GM21576 (cell line): Measurements from ENCODE around the gene AMY1C.
A peak's percentile ranks its signal among the peaks of the same experiment; 100 is the strongest.
"Not testable (repeated sequence)": the region's sequence is repeated elsewhere in the genome, so short reads cannot be mapped to it uniquely, and the experiment has no call there.

Experiments used
- ATAC-seq: cut with Tn5 transposase; IDR thresholded peaks from one replicate; pipeline ENCODE4 v1.9.1; 2021; ENCODE audit warnings: mild to moderate bottlenecking, moderate library complexity; ENCODE audit not compliant: unreplicated experiment

The AMY1C gene

DNA sequence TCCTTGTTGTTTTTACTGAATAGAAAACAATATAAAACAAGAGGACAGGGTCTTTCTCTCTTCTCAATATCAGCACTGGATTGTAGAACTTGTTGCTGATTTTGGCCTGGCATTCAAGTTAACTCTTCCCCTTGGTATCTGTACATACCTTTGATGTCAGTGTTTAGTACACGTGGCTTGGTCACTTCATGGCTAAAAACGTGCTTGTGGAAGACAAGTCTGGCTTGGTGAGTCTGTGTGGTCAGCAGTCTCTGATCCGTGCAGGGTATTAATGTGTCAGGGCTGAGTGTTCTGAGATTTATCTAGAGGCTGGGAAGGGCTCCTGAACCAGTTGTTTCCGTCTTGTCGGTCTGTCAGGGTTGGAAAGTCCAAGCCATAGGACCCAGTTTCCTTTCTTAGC is at the start of gene AMY1C:
Gene AMY1C (plus strand): TSS at position 301 of the 400 bp plus-strand sequence. CDS start 572 bp downstream, outside the sequence.
- not testable (repeated sequence) for ATAC-seq

DNA sequence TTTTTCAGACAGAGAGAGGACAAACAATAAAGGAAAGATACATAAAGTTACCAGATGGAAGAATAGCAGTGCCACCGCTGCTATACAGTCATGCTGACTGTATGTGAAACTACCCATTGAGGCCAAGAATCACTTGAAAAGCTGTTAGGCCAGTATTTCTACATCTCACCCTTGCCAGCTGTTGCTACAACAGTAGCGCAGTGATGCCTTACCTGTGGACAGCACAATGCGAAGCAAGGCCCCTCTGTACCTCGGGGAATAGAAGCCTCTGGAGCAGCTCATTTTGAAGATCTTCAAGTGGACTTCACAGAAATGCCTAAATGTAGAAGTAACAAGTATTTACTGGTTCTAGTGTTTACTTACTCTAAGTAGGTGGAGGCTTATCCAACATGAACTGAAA is 49.0 kb upstream of the AMY1C start:
- ATAC-seq: not testable (repeated sequence)

DNA sequence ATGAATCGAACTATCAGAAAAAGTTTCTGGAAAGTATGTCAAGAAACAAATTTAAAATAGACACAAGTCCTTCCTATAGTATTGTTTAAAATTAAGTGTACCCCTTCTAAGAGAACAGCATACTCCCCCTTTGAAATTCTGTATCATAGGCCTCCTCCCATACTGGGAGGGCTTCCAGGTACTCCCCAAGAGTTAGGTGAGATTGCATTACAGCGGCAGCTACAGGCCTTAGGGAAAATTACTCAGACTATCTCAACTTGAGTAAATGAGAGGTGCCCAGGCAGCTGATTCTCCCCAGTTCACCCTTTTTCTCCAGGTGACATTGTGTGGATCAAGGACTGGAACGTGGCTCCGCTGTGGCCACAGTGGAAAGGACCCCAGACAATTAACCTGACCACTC is 48.4 kb upstream of the AMY1C start:
- not testable (repeated sequence) for ATAC-seq

DNA sequence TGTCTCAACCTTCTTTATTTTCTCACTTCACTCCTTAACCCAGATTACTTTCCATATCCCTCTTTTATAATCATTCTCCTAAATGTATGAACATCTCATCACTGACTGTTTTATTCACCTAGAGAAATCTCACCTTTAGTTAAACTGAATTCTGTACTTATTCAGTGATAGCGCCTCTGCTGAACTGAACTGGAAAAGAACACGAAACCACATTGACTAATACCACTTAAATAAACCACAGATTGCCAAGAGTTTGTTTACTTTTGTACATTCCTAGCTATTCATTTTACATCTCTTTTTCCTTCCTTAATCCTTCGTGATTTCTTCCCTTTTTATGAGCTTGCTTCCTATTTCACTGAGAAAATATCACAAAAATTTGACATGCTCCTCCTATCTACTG is 42.0 kb upstream of the AMY1C start:
- not testable (repeated sequence) for ATAC-seq

DNA sequence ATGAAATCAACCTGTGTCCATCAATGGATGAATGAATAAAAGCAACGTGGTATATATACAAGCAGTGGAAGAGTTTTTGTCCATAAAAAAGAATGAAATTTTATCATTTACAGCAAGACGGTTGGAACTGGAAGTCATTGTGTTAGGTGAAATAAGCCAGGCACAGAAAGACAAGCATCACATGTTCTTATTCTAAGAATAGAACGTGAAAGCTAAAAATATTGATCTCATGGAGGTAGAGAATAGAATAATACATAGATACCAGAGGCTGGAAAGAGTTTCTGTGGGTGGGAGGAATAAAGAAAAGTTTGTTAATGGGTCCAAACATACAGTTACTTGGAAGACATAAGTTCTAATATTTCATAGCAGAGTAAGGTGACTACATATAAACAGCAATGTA is 39.3 kb upstream of the AMY1C start:
- ATAC-seq: not testable (repeated sequence)

DNA sequence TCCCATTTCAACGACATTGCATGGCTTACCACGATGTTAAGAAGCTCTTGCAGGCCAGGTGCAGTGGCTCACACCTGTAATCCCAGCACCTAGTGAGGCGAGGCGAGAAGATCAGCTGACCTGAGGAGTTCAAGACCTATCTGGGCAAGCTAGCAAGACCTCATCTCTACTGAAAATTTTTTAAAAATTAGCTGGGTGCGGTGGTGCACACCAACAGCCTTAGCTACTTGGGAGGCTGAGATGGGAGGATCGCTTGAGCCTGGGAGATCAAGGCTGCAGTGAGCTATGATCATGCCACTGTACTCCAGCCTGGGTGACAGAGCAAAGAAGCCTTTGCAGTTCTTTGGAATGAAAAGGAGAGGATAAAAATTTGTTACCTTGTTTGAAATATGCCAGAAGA is 32.3 kb upstream of the AMY1C start:
- ATAC-seq: not testable (repeated sequence)

DNA sequence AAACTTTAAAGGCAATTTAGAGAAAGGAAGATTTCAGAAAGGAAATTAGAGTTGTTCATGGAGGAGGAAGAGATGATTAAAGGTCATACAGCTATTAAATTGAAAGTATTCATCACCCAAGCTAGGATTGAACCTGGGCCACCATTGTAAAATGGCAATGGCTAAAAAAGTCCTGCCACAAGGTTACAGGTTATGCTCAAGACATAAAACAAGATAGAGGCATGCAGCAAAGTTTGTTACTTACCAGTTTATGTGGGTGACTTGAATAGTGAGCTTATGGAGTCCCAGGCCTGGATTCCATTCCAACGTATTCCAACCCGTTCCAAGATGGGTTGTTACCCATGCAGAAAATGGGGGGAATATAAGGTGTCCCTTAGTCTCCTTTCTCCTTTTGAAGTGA is 28.2 kb upstream of the AMY1C start:
- not testable (repeated sequence) for ATAC-seq

DNA sequence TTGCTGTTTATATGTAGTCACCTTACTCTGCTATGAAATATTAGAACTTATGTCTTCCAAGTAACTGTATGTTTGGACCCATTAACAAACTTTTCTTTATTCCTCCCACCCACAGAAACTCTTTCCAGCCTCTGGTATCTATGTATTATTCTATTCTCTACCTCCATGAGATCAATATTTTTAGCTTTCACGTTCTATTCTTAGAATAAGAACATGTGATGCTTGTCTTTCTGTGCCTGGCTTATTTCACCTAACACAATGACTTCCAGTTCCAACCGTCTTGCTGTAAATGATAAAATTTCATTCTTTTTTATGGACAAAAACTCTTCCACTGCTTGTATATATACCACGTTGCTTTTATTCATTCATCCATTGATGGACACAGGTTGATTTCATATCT is 14.4 kb upstream of the AMY1C start:
- not testable (repeated sequence) for ATAC-seq

DNA sequence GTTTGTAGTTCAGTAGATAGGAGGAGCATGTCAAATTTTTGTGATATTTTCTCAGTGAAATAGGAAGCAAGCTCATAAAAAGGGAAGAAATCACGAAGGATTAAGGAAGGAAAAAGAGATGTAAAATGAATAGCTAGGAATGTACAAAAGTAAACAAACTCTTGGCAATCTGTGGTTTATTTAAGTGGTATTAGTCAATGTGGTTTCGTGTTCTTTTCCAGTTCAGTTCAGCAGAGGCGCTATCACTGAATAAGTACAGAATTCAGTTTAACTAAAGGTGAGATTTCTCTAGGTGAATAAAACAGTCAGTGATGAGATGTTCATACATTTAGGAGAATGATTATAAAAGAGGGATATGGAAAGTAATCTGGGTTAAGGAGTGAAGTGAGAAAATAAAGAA is 11.7 kb upstream of the AMY1C start:
- ATAC-seq: not testable (repeated sequence)

DNA sequence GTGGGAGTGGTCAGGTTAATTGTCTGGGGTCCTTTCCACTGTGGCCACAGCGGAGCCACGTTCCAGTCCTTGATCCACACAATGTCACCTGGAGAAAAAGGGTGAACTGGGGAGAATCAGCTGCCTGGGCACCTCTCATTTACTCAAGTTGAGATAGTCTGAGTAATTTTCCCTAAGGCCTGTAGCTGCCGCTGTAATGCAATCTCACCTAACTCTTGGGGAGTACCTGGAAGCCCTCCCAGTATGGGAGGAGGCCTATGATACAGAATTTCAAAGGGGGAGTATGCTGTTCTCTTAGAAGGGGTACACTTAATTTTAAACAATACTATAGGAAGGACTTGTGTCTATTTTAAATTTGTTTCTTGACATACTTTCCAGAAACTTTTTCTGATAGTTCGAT is 5.2 kb upstream of the AMY1C start:
- ATAC-seq: not testable (repeated sequence)

DNA sequence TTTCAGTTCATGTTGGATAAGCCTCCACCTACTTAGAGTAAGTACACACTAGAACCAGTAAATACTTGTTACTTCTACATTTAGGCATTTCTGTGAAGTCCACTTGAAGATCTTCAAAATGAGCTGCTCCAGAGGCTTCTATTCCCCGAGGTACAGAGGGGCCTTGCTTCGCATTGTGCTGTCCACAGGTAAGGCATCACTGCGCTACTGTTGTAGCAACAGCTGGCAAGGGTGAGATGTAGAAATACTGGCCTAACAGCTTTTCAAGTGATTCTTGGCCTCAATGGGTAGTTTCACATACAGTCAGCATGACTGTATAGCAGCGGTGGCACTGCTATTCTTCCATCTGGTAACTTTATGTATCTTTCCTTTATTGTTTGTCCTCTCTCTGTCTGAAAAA is 4.7 kb upstream of the AMY1C start:
- ATAC-seq: not testable (repeated sequence)

DNA sequence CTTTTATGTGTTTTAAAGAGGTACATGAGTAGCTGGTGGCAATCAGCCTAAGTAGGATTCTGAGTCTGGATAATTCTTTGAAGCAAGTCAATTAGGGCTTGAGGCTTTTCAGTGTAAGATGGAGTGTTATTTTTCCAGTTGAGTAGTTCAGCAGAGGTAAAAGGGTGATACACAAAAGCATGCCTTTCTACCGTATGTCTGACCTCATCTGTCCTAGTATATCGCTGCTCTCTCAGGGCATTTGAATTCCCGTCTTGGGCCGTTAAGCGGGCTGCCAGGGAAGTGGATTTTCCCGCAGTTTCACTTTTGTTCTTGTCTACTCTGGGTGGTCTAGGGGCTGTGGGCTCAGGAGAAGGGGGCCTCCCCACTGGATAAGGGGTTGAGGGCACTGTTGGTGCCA is 1.4 kb upstream of the AMY1C start:
- not testable (repeated sequence) for ATAC-seq

DNA sequence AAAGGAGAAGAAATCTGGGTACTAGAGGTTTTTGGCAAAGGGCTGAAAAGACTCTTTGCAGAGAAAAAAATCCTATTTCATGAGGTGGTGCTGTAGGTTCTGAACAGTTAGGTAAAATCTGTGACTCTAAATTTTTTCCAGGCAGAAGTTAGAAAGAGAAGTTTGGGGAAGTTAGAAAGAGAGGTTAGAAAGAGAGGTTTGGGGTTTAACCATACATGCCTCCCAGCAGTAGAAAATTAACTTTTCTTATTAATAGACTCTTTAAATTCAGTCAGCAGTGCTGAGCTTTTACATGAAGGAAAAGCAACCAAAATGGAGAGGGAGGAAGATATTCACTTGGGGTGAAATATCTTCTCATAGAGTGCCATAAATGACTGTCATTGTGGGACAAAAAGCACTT is 12.2 kb downstream of the AMY1C start:
- no peak for ATAC-seq

DNA sequence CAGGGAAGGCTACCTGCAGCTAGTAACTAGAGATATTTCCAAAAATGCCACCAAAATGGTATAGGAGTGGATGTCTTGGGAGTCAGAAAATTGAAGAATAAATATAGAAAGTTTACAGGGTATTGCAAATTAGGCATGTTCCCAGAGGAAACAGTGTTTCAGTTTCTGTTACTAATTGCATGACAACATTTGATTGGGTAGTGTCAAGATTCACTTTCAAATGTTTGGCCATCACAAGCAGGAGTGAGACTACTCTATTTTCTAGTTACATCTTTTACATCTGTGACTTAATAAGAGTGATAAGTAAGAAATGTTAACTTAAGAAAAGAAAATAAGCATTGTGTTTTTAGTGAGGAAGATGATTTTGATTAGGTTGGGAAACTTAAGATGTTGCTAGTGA is 30.2 kb downstream of the AMY1C start:
- ATAC-seq: no peak

DNA sequence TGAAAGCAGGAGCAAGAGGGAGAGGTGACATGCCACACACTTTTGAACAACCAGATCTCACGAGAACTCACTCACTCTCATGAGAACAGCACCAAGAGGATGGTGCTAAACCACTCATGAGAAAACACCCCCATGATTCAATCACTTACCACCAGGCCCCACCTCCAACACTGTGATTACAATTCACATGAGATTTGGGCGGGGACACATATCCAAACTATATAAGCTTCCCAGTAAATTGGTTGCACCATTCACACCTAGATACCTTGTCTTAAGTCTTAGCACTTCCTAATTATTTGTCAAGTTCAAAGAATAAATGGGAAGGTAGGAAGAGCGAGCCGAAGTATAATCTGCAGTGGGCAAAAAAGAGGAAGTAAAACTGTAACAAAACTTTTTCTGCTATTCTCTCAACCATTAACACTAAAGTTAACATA is 34.3 kb downstream of the AMY1C start:
- ATAC-seq: peak; percentile 68

DNA sequence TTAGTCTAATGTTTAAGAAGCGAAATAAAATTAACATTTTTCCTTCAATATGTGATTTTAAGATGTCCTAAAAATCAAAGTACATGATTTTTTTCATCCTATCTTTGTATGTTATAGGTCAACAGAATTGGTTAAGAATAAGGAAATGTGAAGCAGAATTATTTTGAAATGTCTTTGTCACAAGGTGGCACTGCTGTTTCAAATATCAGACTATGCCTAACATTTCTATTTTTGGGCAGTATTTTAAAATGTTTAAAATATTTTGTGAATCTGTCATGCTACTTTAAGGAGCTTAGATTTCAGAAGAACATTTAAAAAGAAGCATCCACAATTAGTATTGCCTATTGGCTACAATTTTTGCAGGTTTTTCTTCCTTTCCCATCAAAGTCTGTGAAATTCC is 38.7 kb downstream of the AMY1C start:
- ATAC-seq: no peak

DNA sequence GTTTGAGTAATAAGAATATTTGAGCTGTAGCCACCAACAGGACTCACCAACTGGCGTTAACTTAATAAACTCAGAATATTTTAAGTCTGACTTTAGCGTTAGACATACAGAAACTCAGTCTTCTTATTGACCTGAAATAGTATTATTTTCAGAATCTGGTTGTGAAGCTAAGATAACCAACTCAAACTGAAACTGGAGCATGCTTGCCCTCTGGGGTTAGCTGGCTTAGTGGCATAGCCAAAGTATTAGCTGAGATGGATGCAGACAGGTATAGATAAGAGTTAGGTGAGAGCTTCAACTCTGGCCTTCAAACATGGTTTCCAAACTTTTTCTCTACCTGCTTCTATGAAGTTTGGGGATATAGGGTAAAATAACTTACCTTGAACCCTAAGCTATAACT is 40.5 kb downstream of the AMY1C start:
- ATAC-seq: peak; percentile 55
